ENCODE data around the gene MCRIP2.

DNA sequence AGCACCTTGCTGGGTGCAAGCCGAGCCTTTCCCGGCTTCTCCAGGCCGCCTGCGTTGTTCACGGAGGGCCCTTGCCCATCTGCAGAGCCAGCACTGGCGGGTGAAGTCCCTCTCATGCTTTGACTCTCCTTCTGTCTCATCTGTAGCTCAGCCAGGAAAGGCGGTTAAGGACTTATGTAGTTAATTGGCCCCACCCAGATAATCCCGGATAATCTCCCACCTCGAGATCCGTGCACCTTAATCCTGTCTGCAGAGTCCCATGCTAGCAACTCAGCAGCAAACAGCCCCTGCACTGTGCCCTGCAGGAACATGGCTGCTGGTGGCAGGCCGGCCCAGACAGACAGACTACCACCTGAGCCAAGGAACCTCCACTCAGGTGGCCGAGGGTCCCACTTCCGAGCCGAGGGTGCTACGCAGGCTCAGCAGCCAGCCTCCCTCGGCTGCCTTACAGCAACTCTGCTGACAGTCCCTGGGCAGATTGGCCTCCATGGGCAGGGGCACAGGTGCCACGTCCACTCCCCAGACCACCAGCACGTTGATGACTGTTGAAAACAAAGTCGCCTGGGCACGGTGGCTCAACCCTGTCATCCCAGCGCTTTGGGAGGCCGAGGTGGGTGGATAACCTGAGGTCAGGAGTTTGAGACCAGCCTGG lies 34.8 kb upstream of the MCRIP2 start:
- TF ChIP-seq CTCF (IDR thresholded peaks at IDR 0.05 in 2 of 3, conservative IDR thresholded peaks at IDR 0.05 in 1 of 3; ENCODE audit: insufficient read depth in 2 of 3, low read depth in 1 of 3, low read length in 3 of 3), result no peak
- TF ChIP-seq MEF2A (IDR thresholded peaks at IDR 0.05; ENCODE audit: control insufficient read depth, low read depth, low read length), result no peak
- no peak for TF ChIP-seq BHLHE40 (IDR thresholded peaks at IDR 0.05; ENCODE audit: low read length)
- TF ChIP-seq MAFK (IDR thresholded peaks at IDR 0.05; ENCODE audit: low read length), result no peak
- TF ChIP-seq TAF15 (IDR thresholded peaks at IDR 0.05; ENCODE audit: low read depth, low read length), result no peak
- TF ChIP-seq BRF1 (IDR thresholded peaks at IDR 0.05; ENCODE audit: borderline replicate concordance, extremely low read depth, insufficient read length), result no peak
- TF ChIP-seq BRCA1 (IDR thresholded peaks at IDR 0.05), result no peak
- TF ChIP-seq BRCA1 (CRISPR knock-in tag; IDR thresholded peaks at IDR 0.05), result no peak
- TF ChIP-seq POLR2A (conservative IDR thresholded peaks at IDR 0.05), result no peak
- TF ChIP-seq BDP1 (IDR thresholded peaks at IDR 0.05; ENCODE audit: insufficient read depth, insufficient read length), result no peak
- no peak for TF ChIP-seq RAD21 (CRISPR knock-in tag; conservative IDR thresholded peaks at IDR 0.05 in 1 of 2, IDR thresholded peaks at IDR 0.05 in 1 of 2)
- no peak for TF ChIP-seq ZNF316 (IDR thresholded peaks at IDR 0.05)
